ENCODE data around the gene METTL22. TPM values are rescaled to one million over a fixed set of nuclear protein-coding genes. Genes with fewer than 3 reads are reported as not detected.

The METTL22 gene
- polyA plus RNA-seq, 2 of the 4 experiments (the other 2 are of a cell fraction), result 21.0 to 40.9 TPM

DNA sequence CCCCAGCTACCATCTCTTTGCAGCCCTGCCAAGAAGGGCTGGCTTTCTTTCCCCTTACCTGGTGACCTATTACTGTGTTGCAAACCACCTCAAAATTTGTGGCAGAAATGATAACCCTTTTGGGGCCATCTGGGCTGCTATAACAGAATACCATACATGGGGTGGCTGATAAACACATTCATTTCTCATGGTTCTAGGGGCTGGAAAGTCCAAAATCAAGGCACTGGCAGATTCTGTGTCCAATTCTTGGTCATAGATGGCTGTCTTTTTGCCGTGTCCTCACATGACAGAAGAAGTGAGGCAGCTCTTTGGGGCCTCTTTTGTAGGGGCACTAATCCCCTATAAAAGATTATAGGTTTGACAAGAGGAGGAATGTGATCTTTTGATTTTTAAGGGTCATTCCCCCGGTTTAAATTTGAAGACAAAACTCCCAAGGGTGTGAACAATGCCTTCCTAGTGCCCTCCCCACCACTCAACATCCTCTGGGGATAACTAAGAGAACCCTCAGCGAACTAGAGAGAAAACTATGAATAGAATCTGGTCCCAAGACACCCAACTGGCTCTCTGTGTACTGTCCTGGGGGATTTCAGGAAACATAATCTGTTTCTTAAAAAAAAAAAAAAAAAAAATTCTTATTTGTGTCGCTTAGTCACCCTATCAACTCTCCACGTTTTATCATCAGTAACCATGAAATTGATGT, 1.7 kb upstream of the METTL22 start:
- WGBS (ENCODE audit: missing lambda C conversion rate), result 42% methylated on average over 5 of the region's 5 CpGs
- no peak overlapping the region for H3K4me3 ChIP-seq
- ChIA-PET POLR2A (no interaction called here), CTCF (interaction anchor here (0.6 to 4.2 kb wide), 3 partner anchors 23 to 206 kb away, joined by 3 to 16 read pairs (median 4); no protein-coding TSS in a partner anchor)
- FAIRE-seq (no peak), ATAC-seq (no peak), DNase-seq (ENCODE audit: low read depth in 1 of 2, low spot score in 1 of 2) (no peak)
- peaks cover 15% of the 10 kb centered on the region for H3K4me1 ChIP-seq
- no peaks in the 10 kb centered on the region for H3K9me3 ChIP-seq
- TF ChIP-seq RAD21 (conservative IDR thresholded peaks at IDR 0.05 in 1 of 2, IDR thresholded peaks at IDR 0.05 in 1 of 2), result no peak
- no peak for TF ChIP-seq KDM1A (IDR thresholded peaks at IDR 0.05; ENCODE audit: low read depth)
- no peak for TF ChIP-seq BHLHE40 (IDR thresholded peaks at IDR 0.05; ENCODE audit: low read depth, low read length)
- no peak for TF ChIP-seq CBX2 (IDR thresholded peaks at IDR 0.05; ENCODE audit: borderline replicate concordance, low read depth)
- TF ChIP-seq HOXB5 (CRISPR knock-in tag; IDR thresholded peaks at IDR 0.05), result no peak
- no peak for TF ChIP-seq HEYL (CRISPR knock-in tag; IDR thresholded peaks at IDR 0.05)
- no peak for TF ChIP-seq NPAS2 (CRISPR knock-in tag; IDR thresholded peaks at IDR 0.05; ENCODE audit: borderline replicate concordance)
- TF ChIP-seq ZNF302 (CRISPR knock-in tag; IDR thresholded peaks at IDR 0.05), result no peak
- no peak for TF ChIP-seq JUN (IDR thresholded peaks at IDR 0.05)
- TF ChIP-seq, protein P1, sequence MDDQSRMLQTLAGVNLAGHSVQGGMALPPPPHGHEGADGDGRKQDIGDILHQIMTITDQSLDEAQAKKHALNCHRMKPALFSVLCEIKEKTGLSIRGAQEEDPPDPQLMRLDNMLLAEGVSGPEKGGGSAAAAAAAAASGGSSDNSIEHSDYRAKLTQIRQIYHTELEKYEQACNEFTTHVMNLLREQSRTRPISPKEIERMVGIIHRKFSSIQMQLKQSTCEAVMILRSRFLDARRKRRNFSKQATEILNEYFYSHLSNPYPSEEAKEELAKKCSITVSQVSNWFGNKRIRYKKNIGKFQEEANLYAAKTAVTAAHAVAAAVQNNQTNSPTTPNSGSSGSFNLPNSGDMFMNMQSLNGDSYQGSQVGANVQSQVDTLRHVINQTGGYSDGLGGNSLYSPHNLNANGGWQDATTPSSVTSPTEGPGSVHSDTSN (IDR thresholded peaks at IDR 0.05), result no peak
- TF ChIP-seq SMC3 (IDR thresholded peaks at IDR 0.05), result no peak
- no peak for TF ChIP-seq ZFP36 (IDR thresholded peaks at IDR 0.05; ENCODE audit: borderline replicate concordance, partially characterized antibody)
- no peak for TF ChIP-seq CBX8 (IDR thresholded peaks at IDR 0.05)
- TF ChIP-seq EHMT2 (IDR thresholded peaks at IDR 0.05; ENCODE audit: low read depth), result no peak
- TF ChIP-seq HOXB13 (CRISPR knock-in tag; IDR thresholded peaks at IDR 0.05; ENCODE audit: low read depth), result no peak
- no peak for TF ChIP-seq CHD2 (IDR thresholded peaks at IDR 0.05; ENCODE audit: low read length, partially characterized antibody)
- TF ChIP-seq, protein P2, sequence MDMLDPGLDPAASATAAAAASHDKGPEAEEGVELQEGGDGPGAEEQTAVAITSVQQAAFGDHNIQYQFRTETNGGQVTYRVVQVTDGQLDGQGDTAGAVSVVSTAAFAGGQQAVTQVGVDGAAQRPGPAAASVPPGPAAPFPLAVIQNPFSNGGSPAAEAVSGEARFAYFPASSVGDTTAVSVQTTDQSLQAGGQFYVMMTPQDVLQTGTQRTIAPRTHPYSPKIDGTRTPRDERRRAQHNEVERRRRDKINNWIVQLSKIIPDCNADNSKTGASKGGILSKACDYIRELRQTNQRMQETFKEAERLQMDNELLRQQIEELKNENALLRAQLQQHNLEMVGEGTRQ (IDR thresholded peaks at IDR 0.05), result no peak
- no peak for TF ChIP-seq MAZ (IDR thresholded peaks at IDR 0.05; ENCODE audit: borderline replicate concordance, low read depth, low read length)
- TF ChIP-seq, protein P3, sequence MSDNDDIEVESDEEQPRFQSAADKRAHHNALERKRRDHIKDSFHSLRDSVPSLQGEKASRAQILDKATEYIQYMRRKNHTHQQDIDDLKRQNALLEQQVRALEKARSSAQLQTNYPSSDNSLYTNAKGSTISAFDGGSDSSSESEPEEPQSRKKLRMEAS (IDR thresholded peaks at IDR 0.05), result no peak
- no peak overlapping the region for H3K4me2 ChIP-seq
- no peak overlapping the region for H3K27ac ChIP-seq

DNA sequence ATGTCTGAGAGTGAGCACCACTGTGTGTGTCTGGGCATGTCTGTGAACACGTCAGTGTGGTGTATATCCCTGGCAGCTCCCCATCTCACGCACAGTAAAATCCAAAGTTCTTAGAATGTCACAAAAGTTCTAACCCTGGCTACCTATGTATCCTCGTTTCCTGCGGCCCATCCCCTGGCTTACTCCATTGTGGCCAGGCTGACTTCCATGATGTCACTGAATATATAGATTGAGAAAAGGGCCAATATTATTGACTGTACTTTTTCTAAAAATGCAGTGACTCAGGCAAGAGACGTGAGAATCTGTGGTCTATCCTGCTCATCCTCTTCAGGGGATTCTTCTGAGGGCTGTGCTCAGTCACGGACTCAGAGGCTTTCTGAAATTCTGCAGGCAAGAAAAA, 963 bp upstream of the METTL22 start:
- H3K4me1 ChIP-seq, result peaks cover 15% of the 10 kb centered on the region
- H3K4me3 ChIP-seq, result no peak overlapping the region
- H3K4me2 ChIP-seq, result no peak overlapping the region
- POLR2A ChIA-PET, result interaction anchor here (2.1 kb wide), 1 partner anchor 14 kb away, joined by 6 read pairs; no protein-coding TSS in a partner anchor
- FAIRE-seq (no peak), ATAC-seq (no peak), DNase-seq (ENCODE audit: low read depth in 1 of 2, low spot score in 1 of 2) (no peak)
- WGBS (ENCODE audit: missing lambda C conversion rate), result 63% methylated on average over 6 of the region's 6 CpGs
- CTCF ChIA-PET, result interaction anchor here (0.6 kb wide), 1 partner anchor 206 kb away, joined by 4 read pairs; no protein-coding TSS in a partner anchor
- no peak for TF ChIP-seq RCOR1 (IDR thresholded peaks at IDR 0.05; ENCODE audit: low read depth, low read length)
- TF ChIP-seq MAZ (IDR thresholded peaks at IDR 0.05; ENCODE audit: borderline replicate concordance, low read depth, low read length), result no peak
- no peak for TF ChIP-seq EHMT2 (IDR thresholded peaks at IDR 0.05; ENCODE audit: low read depth)
- no peak overlapping the region for H3K27ac ChIP-seq
- no peaks in the 10 kb centered on the region for H3K9me3 ChIP-seq

DNA sequence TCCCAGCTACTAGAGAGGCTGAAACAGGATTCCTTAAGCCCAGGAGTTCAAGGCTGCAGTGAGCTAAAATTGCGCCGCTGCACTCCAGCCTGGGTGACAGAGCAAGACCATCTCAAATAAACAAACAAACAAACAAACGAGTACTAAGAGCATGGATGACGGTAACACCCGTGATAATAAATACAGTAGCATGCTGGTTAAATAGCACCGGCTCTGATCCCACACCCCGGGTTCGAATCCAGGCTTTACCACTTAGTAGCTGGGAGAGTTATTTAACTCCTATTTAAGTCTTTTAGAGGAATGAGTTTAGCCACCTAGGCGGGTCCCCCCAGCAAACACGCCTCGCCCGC, 301 bp upstream of the METTL22 start:
- Histone ChIP-seq H3K9me3 (no peaks in the 10 kb centered on the region), H3K4me2 (peak overlapping the region; percentile 100), H3K4me3 (peak overlapping the region; percentile 100), H3K4me1 (peaks cover 15% of the 10 kb centered on the region), H3K27ac (peak overlapping the region; percentile 94 to 98)
- ATAC-seq, result peak in 1 of 2 experiments; percentile 10; a peak in 1 of 6 replicates
- 18% methylated on average over 11 of the region's 12 CpGs for WGBS (ENCODE audit: missing lambda C conversion rate)
- no peak for DNase-seq (ENCODE audit: low read depth in 1 of 2, low spot score in 1 of 2)
- ChIA-PET CTCF (interaction anchor here (0.8 to 1.7 kb wide), 3 partner anchors 14 to 54 kb away, joined by 3 to 6 read pairs (median 3); no protein-coding TSS in a partner anchor), POLR2A (interaction anchor here (2.1 kb wide), 1 partner anchor 14 kb away, joined by 6 read pairs; no protein-coding TSS in a partner anchor)
- no peak for FAIRE-seq
- TF ChIP-seq ZNF302 (CRISPR knock-in tag; IDR thresholded peaks at IDR 0.05), result no peak

Measured in A549 (cell line).